Activated T-cell treated with anti-CD3 and anti-CD28 coated beads, Interleukin-2, amount 50 U/mL, for 4 hours (primary cell): ENCODE results near the gene WDR37. TPM values are rescaled to one million over a fixed set of nuclear protein-coding genes. Genes with fewer than 3 reads are reported as not detected.

ENCODE experiments used
- ATAC-seq, 2 donors: fragments of 200-7000 bp; cut with Tn5 transposase; one replicate each; pipeline ENCODE4 v1.10.0; 2021
- DNase-seq: peaks from one replicate; pipeline ENCODE4 v3.0.0-alpha.2; 2020
- H3K27me3 Mint-ChIP-seq: one replicate; pipeline ENCODE4 v1.8.0; 2021; ENCODE audit warnings: low read depth, mixed read lengths
- H3K36me3 Mint-ChIP-seq: one replicate; pipeline ENCODE4 v1.8.0; 2022; ENCODE audit warnings: mixed read lengths; ENCODE audit not compliant: insufficient read depth
- H3K4me1 Mint-ChIP-seq: one replicate; pipeline ENCODE4 v1.8.0; 2021; ENCODE audit warnings: low read depth, mixed read lengths
- H3K4me3 Mint-ChIP-seq: one replicate; pipeline ENCODE4 v1.8.0; 2021; ENCODE audit warnings: mild to moderate bottlenecking, moderate library complexity, mixed read lengths
- H3K9me3 Mint-ChIP-seq: one replicate; pipeline ENCODE4 v1.8.0; 2021; ENCODE audit warnings: mixed read lengths
- total RNA-seq, 3 donors: library from RNA; stranded (reverse); gene quantifications; one replicate each; pipeline ENCODE4 v1.2.1, GENCODE V29; 2021

Gene WDR37
- total RNA-seq, 3 donors from 2014 or later: 10.5 to 13.5 (median 12.2) TPM

DNA sequence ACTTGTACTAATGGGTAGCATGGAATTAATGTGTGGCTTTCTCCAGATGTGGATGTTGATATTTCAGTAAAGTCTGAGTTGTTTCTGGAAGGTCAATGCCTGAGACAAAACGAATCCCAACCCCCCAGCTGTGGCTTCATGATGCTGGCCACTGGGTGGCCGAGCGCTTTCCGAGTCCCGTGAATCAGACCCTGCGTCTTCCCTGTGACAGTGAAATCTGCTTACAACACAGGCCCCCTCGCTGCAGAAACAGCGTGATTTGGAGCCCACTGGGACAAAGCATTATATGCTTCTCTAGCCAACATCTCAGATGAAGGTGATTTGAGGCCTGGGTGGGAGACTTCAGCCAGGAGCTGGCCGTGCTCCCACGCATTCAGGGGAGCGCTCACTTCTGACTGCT is 124.7 kb downstream of the WDR37 start:
- Mint-ChIP-seq H3K27me3 (peaks cover 6% of the 10 kb centered on the region), H3K9me3 (no peaks in the 10 kb centered on the region), H3K4me1 (no peaks in the 10 kb centered on the region), H3K36me3 (no peaks in the 10 kb centered on the region), H3K4me3 (no peak overlapping the region)
- DNase-seq: no peak
- ATAC-seq: no peak

Other genes starting within 250 kb of the WDR37 start
- gene LARP4B, start 124.7 kb upstream of the WDR37 start, total RNA-seq: 100 to 1,000 TPM; 126 to 143 (median 138) TPM
- 100 to 1,000 TPM; 223 to 244 (median 226) TPM for gene GTPBP4, start 68.0 kb upstream of the WDR37 start, total RNA-seq
- not detected for gene IDI2, start 30.5 kb upstream of the WDR37 start, total RNA-seq
- 10 to 100 TPM; 38.9 to 46.8 (median 44.6) TPM for gene IDI1, start 7.3 kb upstream of the WDR37 start, total RNA-seq